Neural crest cell (in vitro differentiated cells): ENCODE measurements around the gene SPATA17. TPM values are rescaled to one million over a fixed set of nuclear protein-coding genes. Genes with fewer than 3 reads are reported as not detected.

Source experiments
- DNase-seq: peaks from one replicate; pipeline ENCODE4 v3.0.0; 2021; ENCODE audit warnings: low read depth, mixed read lengths, low spot score
- H3K27ac Mint-ChIP-seq: one replicate; pipeline ENCODE4 v1.8.0; 2021; ENCODE audit warnings: mild to moderate bottlenecking, mixed read lengths; ENCODE audit not compliant: unreplicated experiment
- H3K27me3 Mint-ChIP-seq: 2 replicates; pipeline ENCODE4 v1.8.0; 2021; ENCODE audit warnings: low read depth, mild to moderate bottlenecking, mixed read lengths
- H3K36me3 Mint-ChIP-seq: 2 replicates; pipeline ENCODE4 v1.8.0; 2021; ENCODE audit warnings: low read depth, mild to moderate bottlenecking, mixed read lengths
- H3K4me1 Mint-ChIP-seq: 2 replicates; pipeline ENCODE4 v1.8.0; 2021; ENCODE audit warnings: mixed read lengths
- H3K4me3 Mint-ChIP-seq: one replicate; pipeline ENCODE4 v1.8.0; 2021; ENCODE audit warnings: mild to moderate bottlenecking, mixed read lengths
- H3K9me3 Mint-ChIP-seq: 2 replicates; pipeline ENCODE4 v1.8.0; 2021; ENCODE audit warnings: mixed read lengths
- CTCF ChIP-seq: fragments of 200-600 bp; sonication (generic); conservative IDR thresholded peaks from 2 replicates; pipeline ENCODE4 v1.5.0; 2021; ENCODE audit warnings: antibody characterized with exemption, mild to moderate bottlenecking
- total RNA-seq: library from RNA; stranded (reverse); gene quantifications from 2 replicates; pipeline ENCODE4 v1.2.1, GENCODE V29; 2021

Gene SPATA17
- total RNA-seq, 1 donor from 2014 or later: 1.7 TPM

GRCh38 chr1:217769768-217770167, 138.6 kb downstream of the SPATA17 start:
- no peak overlapping the region for H3K27ac Mint-ChIP-seq
- DNase-seq: no peak
- no peak for TF ChIP-seq CTCF
- no peaks in the 10 kb centered on the region for H3K27me3 Mint-ChIP-seq
- no peaks in the 10 kb centered on the region for H3K36me3 Mint-ChIP-seq
- no peak overlapping the region for H3K4me3 Mint-ChIP-seq
- H3K4me1 Mint-ChIP-seq: no peaks in the 10 kb centered on the region
- H3K9me3 Mint-ChIP-seq: peaks cover 2% of the 10 kb centered on the region

- no peak for TF ChIP-seq CTCF
- H3K4me1 Mint-ChIP-seq: no peaks in the 10 kb centered on the region
- no peak overlapping the region for H3K27ac Mint-ChIP-seq
- no peak for DNase-seq
- no peak overlapping the region for H3K4me3 Mint-ChIP-seq
- no peaks in the 10 kb centered on the region for H3K27me3 Mint-ChIP-seq
- H3K36me3 Mint-ChIP-seq: no peaks in the 10 kb centered on the region
- peaks cover 2% of the 10 kb centered on the region for H3K9me3 Mint-ChIP-seq
These were observed 139.8 kb downstream of the SPATA17 start for GRCh38 chr1:217770918-217771317.

GRCh38 chr1:217776693-217777092, 145.5 kb downstream of the SPATA17 start:
- no peak for TF ChIP-seq CTCF
- no peak for DNase-seq
- H3K36me3 Mint-ChIP-seq: no peaks in the 10 kb centered on the region
- H3K9me3 Mint-ChIP-seq: no peaks in the 10 kb centered on the region
- no peaks in the 10 kb centered on the region for H3K27me3 Mint-ChIP-seq
- H3K27ac Mint-ChIP-seq: no peak overlapping the region
- no peaks in the 10 kb centered on the region for H3K4me1 Mint-ChIP-seq
- no peak overlapping the region for H3K4me3 Mint-ChIP-seq

- Mint-ChIP-seq H3K4me3 (no peak overlapping the region), H3K4me1 (no peaks in the 10 kb centered on the region), H3K27me3 (no peaks in the 10 kb centered on the region), H3K27ac (no peak overlapping the region), H3K36me3 (peaks cover 4% of the 10 kb centered on the region), H3K9me3 (no peaks in the 10 kb centered on the region)
- no peak for DNase-seq
- no peak for TF ChIP-seq CTCF
These were observed 149.9 kb downstream of the SPATA17 start for GRCh38 chr1:217781056-217781455.

- H3K9me3 Mint-ChIP-seq: peaks cover 4% of the 10 kb centered on the region
- H3K4me1 Mint-ChIP-seq: peaks cover 5% of the 10 kb centered on the region
- DNase-seq: no peak
- H3K4me3 Mint-ChIP-seq: no peak overlapping the region
- no peaks in the 10 kb centered on the region for H3K27me3 Mint-ChIP-seq
- no peaks in the 10 kb centered on the region for H3K36me3 Mint-ChIP-seq
- no peak for TF ChIP-seq CTCF
- H3K27ac Mint-ChIP-seq: no peak overlapping the region
These were observed 159.9 kb downstream of the SPATA17 start for GRCh38 chr1:217791091-217791490.

GRCh38 chr1:217805792-217806191, 174.6 kb downstream of the SPATA17 start:
- Mint-ChIP-seq H3K27me3 (no peaks in the 10 kb centered on the region), H3K4me1 (no peaks in the 10 kb centered on the region)

More at GRCh38 chr1:217805792-217806191, 174.6 kb downstream of the SPATA17 start:
- DNase-seq: no peak
- Mint-ChIP-seq H3K9me3 (no peaks in the 10 kb centered on the region), H3K27ac (no peak overlapping the region), H3K4me3 (no peak overlapping the region), H3K36me3 (no peaks in the 10 kb centered on the region)
- no peak for TF ChIP-seq CTCF
